Measurements from ENCODE around the gene RIN1.
"Not testable (repeated sequence)": the region's sequence is repeated elsewhere in the genome, so short reads cannot be mapped to it uniquely, and the experiment has no call there.

Gene RIN1

DNA sequence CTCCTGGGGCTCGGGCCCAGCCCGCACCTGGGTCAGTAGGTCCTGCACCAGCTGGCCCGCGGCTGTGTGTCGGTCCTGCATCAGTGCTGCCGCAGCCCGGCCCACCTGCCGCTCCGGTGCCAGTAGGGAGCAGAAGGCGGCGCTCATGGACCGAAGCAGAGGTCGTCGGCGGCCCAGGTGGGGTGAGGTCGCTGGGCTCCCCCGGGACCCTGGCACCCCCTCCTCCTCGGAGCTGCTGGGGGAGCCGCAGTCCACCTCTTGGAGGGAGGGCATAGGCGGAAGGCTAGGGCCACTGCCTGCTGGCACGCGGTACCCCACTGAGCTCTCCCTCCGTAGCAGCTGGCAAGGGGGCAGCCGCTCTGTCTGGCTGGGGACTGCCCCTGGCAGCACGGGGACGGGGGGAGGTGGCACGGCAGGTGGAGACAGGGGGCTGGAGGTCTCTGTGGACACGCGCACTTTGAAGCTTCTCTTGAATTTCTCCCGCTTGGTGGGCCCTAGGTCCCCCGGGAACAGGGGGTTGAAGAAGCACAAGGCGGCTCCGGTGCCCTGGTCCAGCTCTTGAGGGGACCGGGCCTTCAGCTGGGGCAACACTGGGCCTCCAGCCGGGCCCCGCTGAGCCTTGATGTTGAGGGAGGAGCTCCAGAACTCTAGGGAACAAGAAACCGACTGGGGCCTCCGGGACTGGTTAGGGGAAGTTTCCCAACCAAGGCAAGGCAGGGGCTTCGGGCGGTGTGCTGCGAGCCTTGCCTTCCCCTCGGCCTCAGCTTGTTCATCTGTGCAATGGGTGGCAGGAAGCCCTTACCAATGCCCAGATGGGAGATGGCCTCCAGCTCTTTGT is 1.4 kb downstream of the RIN1 start:
- DNase-seq, result no peak

DNA sequence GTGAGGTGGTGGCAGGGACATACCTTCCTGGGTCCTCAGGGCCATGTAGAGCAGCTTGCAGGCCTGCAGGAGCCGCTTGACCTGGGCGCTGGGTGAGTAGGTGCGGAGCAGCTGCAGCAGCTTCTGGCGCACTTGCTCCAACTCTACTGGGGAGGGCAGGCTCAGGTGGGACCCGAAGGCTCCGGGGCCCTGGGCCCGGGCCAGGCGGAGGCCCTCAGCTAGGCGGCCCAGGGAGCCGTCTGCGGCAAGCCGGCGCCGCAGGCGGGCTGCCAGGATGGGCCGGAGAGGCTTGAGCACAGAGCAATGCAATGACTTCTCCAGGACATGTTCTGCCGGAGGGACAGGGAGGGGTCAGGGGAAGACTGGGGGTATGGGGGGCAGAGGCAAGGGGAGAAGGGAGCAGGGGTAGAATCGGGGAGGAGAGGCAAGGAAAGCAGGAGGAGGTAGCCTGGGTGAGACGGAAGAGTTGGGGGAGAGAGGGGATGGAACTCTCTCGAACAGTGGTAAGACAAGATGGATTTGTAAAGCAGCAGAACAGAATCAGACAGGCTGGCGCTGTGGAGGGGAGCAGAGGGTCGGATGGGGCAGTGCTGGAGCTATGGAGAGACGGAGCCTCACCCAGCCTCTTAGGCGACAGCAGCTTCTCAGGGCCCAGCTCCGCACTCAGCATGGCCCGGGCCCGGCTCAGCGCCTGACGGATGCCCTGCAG is 2.2 kb downstream of the RIN1 start:
- no peak for DNase-seq

DNA sequence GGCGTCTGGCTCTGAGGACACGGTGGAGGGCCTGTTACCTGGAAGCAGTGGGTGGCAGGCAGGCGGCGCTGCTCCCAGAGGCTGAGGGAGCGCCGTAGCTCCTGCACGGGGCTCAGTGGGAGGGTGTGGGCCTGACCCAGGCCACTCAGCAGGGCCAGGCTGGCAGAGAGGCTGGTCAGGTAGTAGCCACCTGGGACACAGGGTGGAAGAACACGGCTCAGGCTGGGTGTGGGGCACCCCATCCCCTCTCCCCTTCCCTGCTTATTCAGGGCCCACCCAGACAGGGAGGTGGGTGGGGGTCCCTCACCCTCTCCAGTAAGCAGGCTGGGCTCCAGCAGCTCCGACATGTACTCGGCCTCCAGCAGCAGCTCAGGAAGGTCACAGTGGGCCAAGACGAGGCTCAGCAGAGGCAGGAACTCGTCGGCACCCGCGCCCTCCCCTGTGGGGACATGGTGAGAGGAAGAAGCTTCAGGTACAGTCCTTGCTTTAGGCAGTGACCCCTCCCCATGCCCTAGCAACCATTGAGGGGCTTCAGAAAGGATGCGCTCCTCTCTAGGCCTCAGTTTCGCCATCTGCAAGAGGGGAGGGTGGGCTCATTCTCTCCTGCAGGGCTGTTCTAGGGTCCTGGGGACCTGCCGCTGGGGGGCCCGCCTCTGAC is 2.9 kb downstream of the RIN1 start:
- no peak for DNase-seq

DNA sequence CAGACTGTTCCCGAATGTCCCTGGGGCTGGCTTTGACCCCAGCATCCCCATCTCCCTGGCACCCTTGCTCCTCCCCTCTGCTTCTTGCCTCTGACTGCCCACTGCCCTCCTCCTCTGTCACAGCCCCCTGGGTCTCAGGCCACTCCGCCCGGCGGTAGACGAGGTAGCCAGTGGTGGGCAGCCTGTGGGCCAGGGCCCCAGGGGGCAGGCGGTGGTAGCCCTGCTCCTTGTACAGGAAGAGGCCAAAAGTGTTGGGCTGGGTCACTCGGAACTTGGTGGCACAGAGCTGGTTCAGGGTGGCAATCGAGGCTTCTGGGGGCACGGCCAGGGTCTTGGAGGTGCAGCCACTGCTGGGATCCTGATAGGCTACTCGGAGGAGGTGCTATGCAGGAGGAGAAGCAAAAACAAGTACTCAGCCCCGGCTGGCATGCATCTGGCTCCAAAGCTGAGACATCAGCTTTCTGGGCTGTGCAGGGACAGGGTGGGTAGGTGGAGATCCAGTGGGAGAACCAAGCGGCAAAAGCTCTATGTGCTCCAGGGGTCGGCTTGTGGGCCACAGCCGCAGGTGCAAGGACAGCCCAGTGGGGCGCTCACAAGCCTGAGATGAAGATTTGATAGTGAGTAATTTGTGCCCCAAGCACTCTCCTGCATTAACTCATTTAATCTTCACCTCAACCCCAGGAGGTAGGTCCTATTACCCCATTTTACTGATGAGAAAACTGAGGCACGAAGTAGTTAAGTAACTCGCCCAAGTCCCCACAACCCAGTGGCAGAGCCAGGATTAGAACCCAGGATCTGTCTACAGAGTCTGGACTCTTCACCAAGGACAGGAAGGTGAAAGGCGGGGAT is 3.6 kb downstream of the RIN1 start:
- no peak for DNase-seq

DNA sequence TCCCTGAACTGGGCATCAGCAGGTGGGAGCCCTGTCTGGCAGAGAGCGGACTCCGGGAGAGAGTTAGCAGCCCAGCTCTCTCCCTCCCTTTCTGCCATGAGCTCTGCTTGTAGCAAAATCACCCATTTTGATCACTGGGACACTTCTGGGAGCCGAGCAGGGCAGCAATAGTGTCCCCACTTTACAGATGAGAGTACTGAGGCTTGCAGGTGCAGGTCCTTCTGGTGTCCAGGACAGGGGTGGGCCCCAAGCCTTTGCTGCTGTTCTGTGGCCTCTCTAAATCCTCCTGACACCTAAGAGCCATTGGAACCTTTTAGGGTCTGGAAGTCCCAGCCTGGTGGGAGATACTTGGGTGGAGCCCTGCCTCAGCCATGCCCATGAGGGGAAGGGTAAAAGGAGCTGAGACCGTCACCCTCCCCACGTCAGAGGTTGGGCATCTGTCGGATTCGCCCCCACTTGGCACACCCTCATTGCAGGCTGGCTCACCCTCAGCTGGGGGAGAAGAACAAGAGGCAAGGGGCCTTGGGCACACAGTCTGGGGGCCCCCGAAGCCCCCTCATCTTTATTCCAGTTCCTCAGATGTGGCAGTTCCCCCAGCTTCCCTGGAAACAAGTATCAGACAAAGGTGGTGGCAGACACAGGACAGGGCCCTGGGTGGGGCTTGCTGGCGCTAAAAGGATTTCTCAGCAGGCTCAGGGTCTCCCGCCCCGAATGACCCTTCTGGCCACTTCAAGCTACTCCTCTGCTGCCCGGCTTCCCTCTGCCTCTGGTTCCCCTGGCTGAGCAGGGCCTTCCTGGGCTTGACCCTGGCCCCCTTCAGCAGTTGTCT is 4.5 kb downstream of the RIN1 start:
- no peak for DNase-seq

DNA sequence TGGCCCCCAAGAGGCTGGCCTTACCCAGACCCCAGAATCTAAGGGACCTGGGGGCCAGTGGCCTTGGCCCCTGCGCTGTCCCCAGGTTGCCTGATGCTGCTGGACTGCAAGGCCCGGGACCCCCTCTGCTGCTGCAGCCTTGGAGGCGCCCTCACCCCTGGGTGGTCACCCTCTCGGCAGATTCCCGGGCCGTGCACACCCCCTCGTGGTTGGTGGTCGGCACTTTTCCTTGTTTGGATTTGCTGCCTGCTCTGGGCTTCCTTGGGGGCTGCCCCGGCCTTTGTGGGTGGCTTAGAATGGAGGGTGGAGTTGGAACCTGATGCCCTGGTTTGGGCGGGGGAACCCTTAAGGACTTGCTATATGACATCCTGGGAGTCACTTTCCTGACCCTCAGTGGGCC is 5.3 kb downstream of the RIN1 start:
- DNase-seq, result no peak

DNA sequence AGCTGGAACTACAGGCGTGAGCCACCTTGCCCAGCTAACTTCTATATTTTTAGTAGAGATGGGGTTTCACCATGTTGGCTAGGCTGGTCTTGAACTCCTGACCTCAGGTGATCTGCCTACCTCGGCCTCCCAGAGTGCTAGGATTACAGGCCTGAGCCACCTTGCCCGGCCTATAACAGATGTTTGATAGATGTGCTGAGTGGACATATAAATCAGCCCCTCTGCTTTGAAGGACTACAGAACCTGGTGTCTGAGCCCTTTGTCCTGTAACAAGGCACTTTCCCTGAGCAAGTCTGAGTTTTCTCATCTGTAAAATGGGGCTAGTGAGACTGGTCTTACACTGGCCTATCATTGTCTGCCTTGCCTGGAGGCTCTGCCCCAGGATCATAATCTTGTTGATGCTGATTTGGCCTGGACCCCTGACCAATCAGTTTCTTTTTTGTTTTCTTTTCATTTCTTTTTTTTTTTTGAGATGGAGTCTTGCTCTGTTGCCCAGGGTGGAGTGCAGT is 7.0 kb downstream of the RIN1 start:
- no peak for DNase-seq

DNA sequence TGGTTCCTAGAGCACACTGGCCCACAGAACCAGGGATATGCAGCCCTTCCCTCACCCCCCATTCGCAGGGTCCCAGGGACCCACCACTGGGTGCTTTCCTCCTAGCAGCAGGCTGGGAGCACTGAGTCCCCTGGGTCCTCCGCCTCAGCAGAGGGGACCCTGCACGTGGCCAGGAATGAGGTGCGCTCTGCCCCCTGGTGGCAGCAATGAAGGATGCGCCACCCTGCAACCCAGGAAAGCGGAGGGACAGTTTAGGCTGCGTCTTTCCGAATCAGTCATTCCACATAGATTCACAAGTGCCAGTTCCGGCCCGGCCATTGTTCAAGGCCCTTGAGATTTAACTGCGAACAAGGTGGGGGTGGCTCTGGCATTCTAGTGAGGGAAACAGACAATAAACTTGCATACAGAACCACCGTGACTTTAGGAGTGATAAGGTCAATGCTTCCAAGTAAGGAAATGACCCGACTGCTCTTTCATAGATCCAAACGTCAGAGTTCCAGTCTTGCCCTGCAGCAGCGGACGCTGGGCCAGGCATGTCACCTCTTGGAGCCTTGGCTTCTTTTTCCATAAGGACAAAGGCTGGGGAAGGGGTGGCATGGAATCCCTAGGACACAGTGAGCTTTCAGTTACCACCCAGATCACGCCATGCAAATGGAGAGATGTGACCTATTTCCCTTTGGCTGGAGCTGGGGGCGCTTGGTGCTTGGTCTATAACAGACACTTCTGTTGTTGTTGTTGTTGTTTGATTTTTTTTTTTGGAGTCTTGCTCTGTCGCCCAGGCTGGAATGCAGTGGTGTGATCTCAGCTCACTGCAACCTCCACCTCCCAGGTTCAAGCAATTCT is 7.7 kb downstream of the RIN1 start:
- peak; percentile 80 for DNase-seq

DNA sequence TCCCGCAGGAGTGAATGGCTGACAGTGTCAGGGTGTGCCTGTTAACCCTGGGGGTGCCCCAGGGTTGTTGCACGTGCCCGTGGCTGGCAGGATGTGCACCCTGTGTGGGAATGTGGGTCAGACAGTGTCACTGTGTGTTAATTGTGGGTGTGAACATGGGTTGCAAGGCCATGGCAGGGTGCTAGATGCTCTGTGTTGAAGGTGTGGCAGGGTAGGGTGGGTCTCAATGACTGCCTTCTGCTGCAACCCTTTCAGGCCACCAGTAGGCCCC is 8.3 kb downstream of the RIN1 start:
- no peak for DNase-seq

DNA sequence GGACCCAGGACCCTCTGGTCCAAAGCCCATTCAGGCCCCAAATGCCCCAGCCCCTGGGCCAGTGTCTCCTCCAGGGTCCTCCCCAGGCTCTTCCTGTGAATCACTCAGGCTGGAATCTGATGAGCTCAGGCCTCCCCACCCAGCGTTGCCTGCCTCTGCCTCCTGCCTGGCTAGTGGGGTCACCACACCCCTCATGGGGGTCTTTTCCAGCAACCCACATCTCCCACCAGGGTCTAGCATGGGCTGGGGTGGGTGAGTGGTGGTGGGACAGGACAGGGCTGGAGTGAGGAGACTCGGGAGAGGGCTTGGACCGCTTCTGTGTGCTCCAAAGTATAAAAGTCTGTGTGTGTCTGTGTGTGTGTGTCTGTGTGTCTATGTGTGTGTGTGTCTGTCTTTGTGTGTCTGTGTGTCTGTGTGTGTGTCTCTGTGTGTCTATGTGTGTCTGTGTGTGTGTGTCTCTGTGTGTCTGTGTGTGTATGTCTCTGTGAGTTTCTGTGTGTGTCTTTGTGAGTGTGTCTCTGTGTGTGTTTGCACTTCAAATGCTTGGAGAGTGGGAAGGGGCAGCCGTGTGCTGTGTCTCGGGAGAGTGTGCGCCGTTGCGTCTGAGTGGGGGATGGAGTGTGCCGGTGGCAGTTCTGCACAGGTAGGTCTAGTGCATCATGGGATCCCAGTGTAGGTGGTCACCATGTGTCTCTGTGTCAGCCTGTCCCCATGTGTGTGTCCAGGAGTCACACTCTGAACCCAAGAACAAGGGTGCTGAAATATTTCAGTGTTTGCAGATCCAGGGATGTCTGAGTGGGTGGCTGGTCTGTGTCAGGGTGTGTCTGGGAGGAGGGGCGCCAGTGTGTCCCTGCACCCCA is 8.8 kb downstream of the RIN1 start:
- no peak for DNase-seq

DNA sequence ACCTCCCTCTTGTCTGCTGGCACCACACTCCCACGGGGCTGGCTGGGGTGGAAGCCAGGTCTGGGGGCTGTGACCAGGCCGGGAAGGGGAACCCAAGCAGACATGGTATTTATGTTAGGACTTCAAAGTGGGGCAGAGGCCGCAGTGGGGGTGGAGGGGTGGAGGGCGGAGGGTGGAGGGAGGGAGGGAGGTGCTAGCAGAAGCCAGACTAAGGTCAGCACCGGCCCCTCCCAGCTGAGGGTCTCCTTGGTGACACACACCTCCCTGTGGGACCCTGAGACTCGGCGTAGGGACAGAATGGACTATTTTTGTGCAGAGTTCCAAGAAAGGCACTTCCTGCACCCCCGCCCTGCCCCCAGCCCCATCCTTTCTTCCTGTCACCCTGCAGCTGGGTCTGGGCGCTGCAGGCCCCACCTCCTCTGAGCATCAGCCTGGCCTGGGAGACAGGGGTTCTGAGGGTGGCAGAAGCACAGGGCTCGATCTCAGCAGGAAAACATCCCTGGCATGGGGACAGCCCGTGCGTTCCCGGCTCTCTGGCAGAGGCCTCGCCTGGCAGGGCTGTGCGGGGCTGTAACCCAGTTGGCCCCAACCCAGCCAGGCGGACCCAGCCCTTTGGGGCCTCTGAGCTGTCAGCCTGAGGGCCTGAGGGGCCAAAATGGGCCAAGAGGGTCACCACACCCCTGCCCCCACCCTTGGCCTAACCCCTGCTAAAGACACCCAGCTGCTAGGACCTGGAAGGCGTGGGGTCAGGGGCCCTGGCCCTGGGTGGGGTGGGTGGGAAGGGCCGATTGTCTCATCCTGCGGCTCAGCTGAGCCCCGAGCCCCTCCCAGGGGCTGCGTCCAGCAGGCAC is 9.7 kb downstream of the RIN1 start:
- DNase-seq, result no peak

DNA sequence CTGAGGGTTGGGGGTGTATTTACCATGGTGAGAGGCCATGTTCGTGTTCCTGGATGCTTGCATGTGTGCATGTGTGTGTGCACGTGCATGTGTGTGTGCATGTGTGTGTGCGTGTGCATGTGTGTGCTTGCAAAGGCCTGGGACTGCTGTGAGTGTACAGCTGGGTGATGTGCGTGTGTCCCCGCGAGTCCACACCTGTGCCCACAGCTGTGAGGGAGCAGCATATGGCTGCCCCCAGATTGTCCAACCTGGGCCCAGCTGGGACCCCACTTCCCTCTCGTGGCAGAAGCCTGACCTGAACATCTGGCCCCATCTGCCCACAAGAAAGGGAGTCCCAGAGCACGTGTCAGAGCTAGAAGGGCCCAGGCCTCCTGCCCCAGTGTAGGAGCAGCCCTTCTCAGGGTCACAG is 11.0 kb downstream of the RIN1 start:
- no peak for DNase-seq

DNA sequence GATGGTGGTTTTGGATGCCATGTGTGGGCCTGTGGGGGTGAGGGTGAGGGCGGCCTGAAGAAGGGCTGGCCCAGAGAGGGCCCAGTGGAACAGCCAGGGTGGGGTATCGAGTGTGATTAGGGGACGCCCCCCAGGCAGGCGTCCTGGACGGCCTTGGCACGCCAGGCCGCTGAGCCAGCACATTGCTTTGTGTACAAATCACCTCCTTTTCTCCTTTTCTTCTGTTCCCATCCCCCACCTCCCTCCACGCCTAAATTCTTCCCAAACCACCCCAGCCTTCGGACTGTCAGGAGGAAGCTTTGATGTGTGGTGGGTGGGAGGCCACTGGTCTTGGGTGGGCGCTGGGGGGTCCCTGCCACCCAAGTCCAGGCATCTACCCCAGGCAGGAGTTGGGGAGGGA is 11.6 kb downstream of the RIN1 start:
- no peak for DNase-seq

DNA sequence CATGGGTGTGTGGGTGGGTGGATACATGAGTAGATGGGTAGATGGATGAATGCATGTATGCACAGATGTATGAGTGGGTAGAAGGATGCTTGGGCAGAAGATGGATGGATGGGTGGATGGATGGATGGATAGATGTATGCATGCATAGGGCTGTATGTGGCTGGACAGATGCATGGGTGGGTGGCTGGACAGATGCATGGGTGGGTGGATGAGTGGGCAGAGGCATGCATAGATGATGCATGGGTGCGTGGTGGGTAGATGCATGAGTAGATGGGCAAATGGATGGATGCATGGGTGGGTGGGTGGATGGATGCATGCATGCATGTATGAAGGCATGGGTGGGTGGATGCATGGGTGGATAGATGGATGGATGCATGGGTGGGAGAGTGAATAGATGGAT is 12.6 kb downstream of the RIN1 start:
- no peak for DNase-seq

DNA sequence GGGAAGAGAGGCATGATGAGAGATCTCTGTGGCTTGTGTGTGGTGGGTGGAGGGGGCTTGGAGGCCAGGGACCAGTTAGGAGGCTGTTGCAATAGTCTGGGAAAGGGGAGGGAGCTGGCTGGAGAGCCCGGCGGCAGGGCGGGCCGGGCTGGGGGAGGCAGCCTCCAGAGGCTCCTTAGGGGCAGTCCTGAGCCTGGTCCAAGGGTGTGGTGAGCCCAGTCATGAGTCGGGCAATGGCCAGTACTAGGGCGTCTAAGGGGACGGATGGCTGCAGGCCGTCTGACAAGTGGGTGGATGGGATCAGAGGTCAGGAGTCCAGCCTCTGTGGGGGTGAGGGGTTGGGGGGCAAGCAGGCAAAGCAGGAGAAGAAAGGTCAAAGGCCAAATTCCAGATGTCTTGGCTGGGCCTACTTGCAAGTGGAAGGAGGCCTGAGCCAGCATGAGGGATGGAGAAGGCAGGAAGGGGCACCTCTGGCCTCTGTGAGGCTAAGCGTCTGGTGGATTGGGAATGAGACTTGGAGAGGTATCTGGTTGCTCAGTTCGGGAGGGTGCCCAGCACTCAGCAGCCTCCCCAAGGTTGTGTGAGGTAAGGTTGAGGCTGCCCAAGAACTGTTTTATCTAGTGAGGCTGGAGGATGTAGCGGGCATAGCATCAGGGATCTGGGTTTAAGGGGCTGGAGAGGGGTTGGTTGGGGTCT is 13.4 kb downstream of the RIN1 start:
- DNase-seq, result no peak

DNA sequence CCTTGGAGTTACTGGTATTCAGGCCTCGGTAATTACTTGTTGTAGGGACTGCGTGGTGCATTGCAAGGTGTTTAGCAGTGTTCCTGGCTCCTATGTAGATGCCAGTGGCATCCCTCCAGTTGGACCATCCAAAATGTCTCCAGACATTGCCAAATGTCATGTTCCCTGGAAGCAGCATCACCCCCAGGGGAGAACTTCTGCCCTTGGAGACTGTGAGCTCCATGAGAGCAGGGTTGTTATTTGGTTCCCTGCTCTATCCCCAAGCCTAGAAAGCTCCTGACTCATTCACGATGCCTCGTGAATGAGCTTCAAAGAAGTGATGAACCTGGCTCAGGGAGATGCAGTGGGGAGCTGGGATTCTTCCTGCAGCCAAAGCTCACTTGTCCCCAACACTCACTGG is 14.6 kb downstream of the RIN1 start:
- no peak for DNase-seq

DNA sequence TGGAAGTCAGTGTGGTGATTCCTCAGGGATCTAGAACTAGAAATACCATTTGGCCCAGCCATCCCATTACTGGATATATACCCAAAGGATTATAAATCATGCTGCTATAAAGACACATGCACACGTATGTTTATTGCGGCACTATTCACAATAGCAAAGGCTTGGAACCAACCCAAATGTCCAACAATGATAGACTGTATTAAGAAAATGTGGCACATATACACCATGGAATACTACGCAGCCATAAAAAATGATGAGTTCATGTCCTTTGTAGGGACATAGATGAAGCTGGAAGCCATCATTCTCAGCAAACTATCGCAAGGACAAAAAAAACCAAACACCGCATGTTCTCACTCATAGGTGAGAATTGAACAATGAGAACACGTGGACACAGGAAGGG is 15.5 kb downstream of the RIN1 start:
- not testable (repeated sequence) for DNase-seq

DNA sequence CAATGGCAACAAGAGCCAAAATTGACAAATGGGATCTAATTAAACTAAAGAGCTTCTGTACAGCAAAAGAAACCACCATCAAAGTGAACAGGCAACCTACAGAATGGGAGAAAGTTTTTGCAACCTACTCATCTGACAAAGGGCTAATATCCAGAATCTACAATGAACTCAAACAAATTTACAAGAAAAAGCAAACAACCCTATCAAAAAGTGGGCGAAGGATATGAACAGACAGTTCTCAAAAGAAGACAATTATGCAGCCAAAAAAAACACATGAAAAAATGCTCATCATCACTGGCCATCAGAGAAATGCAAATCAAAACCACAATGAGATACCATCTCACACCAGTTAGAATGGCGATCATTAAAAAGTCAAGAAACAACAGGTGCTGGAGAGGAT is 15.9 kb downstream of the RIN1 start:
- not testable (repeated sequence) for DNase-seq

DNA sequence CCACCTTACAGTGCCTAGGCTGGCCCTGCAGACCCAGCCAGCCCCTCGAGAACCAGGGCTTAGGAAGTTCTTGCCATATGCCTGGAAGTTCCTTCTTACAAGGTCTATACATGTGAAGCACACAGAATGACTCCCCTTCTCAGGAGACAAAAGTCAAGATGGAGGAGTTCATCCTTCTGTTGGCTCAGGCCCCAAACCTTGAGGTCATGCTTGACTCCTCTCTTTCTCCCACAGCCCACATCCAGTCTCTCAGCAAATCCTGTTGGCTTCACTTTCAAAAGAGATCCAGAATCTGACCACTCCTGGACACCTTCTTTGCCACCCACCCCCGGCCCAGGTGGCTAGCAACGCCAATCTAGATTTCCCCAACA is 17.6 kb downstream of the RIN1 start:
- no peak for DNase-seq

All from stimulated activated CD4-positive, alpha-beta T cell treated with anti-CD3 and anti-CD28 coated beads, Interleukin-12 subunit alpha, Interleukin-12 subunit beta, amount 100 ng/mL, for 4 hours (primary cell).